ENCODE results near the gene RAPGEF1.

RAPGEF1 gene

GRCh38 chr9:131593091-131593820 is 146.6 kb downstream of the RAPGEF1 start:
- Histone ChIP-seq H3K4me1 (ENCODE audit: low read length) (no peaks in the 10 kb centered on the region), H3K9me2 (replicated peaks; ENCODE audit: insufficient read depth, low read length) (no peaks in the 10 kb centered on the region), H3K27me3 (replicated peaks; ENCODE audit: insufficient read depth, low read length) (no peaks in the 10 kb centered on the region), H3K9me3 (replicated peaks; ENCODE audit: insufficient read depth, low read length) (no peaks in the 10 kb centered on the region), H3K36me3 (replicated peaks; ENCODE audit: insufficient read depth, low read length) (peaks cover 16% of the 10 kb centered on the region), H3K27ac (ENCODE audit: low read length) (no peak overlapping the region), H3K4me2 (ENCODE audit: low read depth, low read length) (no peak overlapping the region), H3F3A (ENCODE audit: insufficient read depth, low read length) (no peaks in the 10 kb centered on the region), H3K4me3 (ENCODE audit: low read length) (no peak overlapping the region), H3K9ac (ENCODE audit: low read length) (no peak overlapping the region), H4K20me1 (ENCODE audit: insufficient read depth, low read length) (no peaks in the 10 kb centered on the region), H3K79me2 (ENCODE audit: low read length) (no peaks in the 10 kb centered on the region), H2AFZ (ENCODE audit: low read length) (no peak overlapping the region)
- TF ChIP-seq EZH2 (optimal IDR thresholded peaks at IDR 0.05; ENCODE audit: low read depth, low read length): no peak
- no peak for TF ChIP-seq CTCF (IDR thresholded peaks at IDR 0.05; ENCODE audit: low read length)
- TF ChIP-seq EZH2phosphoT487 (IDR thresholded peaks at IDR 0.05; ENCODE audit: low read length): no peak
- DNase-seq: no peak

DNA sequence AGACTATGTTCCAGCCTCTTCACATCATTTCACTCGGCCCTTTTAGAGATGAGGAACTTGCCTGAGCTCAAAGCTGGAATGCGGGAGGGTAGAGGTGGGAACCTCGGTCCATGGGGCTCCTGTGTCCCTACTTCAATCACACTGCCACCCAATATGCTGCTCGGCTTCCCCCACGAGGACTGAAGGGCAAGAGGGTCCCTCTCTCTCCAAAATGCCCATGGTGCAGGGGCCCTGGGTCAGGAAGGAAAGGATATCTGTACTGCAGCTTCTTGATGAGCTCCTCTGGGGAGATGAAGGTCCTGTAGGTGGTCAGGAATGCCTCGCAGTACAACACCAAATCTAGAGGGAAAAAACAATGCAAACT is 148.0 kb downstream of the RAPGEF1 start:
- Histone ChIP-seq H2AFZ (ENCODE audit: low read length) (no peak overlapping the region), H3K4me1 (ENCODE audit: low read length) (no peaks in the 10 kb centered on the region), H3K79me2 (ENCODE audit: low read length) (no peaks in the 10 kb centered on the region), H3K9me3 (replicated peaks; ENCODE audit: insufficient read depth, low read length) (no peaks in the 10 kb centered on the region), H3K27ac (ENCODE audit: low read length) (no peak overlapping the region), H3K36me3 (replicated peaks; ENCODE audit: insufficient read depth, low read length) (peaks cover 13% of the 10 kb centered on the region; the same call in 1 of the 2 replicates), H3K9ac (ENCODE audit: low read length) (no peak overlapping the region), H3K4me3 (ENCODE audit: low read length) (no peak overlapping the region), H3K9me2 (replicated peaks; ENCODE audit: insufficient read depth, low read length) (no peaks in the 10 kb centered on the region), H3K4me2 (ENCODE audit: low read depth, low read length) (no peak overlapping the region), H3F3A (ENCODE audit: insufficient read depth, low read length) (no peaks in the 10 kb centered on the region), H4K20me1 (ENCODE audit: insufficient read depth, low read length) (no peaks in the 10 kb centered on the region), H3K27me3 (replicated peaks; ENCODE audit: insufficient read depth, low read length) (no peaks in the 10 kb centered on the region)
- no peak for DNase-seq
- TF ChIP-seq EZH2phosphoT487 (IDR thresholded peaks at IDR 0.05; ENCODE audit: low read length) (no peak), EZH2 (optimal IDR thresholded peaks at IDR 0.05; ENCODE audit: low read depth, low read length) (no peak), CTCF (IDR thresholded peaks at IDR 0.05; ENCODE audit: low read length) (no peak)

DNA sequence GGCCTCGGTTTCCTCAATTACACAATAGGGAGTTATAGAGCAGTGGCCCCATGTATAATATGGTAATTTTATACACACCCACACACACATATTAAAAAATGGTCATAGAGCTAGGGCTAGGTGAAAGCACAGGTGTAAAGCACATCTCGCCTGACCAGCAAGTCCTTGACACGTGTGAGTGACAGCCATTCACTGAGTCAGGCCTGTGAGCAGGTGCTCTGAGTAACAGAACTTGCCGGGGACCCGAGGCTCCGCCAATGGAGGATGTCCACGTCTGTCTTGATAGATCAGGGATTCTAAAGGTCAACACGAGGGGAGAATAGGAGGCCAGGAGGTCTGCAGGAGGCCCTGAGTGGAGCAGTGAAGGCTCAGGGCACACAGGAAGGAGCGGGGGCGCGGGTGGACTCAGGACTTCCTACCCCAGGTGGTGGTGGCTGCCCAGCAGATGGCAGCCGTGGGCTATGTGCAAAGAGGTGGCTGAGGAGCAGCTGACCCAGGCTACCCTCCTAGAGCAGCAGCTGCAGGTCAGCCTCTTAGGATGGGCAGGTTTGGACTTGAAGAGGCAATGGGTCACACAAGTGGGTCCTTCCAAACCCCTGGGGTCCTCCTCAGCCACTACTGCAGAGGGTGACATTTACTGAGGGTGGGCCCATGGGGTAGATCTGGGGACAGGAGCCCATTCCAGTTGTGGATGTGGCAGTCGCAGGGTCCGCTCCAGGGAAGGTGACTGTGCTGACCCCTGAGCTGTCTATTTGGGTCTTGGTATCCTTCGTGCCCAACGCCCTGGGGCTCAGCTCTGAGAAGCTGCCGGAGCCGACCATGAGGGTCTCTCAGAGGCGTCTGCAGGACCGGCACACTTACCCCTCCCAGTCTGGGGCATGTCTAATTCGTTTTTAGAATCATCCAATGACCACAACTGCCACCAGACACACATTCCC is 148.7 kb downstream of the RAPGEF1 start:
- DNase-seq: peak; percentile 69
- Histone ChIP-seq H3K4me1 (ENCODE audit: low read length) (no peaks in the 10 kb centered on the region), H2AFZ (ENCODE audit: low read length) (no peak overlapping the region), H3K27ac (ENCODE audit: low read length) (no peak overlapping the region), H3F3A (ENCODE audit: insufficient read depth, low read length) (no peaks in the 10 kb centered on the region), H3K79me2 (ENCODE audit: low read length) (no peaks in the 10 kb centered on the region), H3K9me2 (replicated peaks; ENCODE audit: insufficient read depth, low read length) (no peaks in the 10 kb centered on the region), H3K9ac (ENCODE audit: low read length) (no peak overlapping the region), H4K20me1 (ENCODE audit: insufficient read depth, low read length) (no peaks in the 10 kb centered on the region), H3K4me3 (ENCODE audit: low read length) (no peak overlapping the region), H3K9me3 (replicated peaks; ENCODE audit: insufficient read depth, low read length) (no peaks in the 10 kb centered on the region), H3K36me3 (replicated peaks; ENCODE audit: insufficient read depth, low read length) (peaks cover 13% of the 10 kb centered on the region; the same call in 1 of the 2 replicates), H3K4me2 (ENCODE audit: low read depth, low read length) (no peak overlapping the region), H3K27me3 (replicated peaks; ENCODE audit: insufficient read depth, low read length) (no peaks in the 10 kb centered on the region)
- TF ChIP-seq EZH2 (optimal IDR thresholded peaks at IDR 0.05; ENCODE audit: low read depth, low read length) (no peak), EZH2phosphoT487 (IDR thresholded peaks at IDR 0.05; ENCODE audit: low read length) (no peak), CTCF (IDR thresholded peaks at IDR 0.05; ENCODE audit: low read length) (peak; percentile 62)
